HUES6 (cell line): ENCODE results near the gene DGKI.

Experiments
- H3K27ac ChIP-seq: 2 replicates; pipeline ENCODE4 v1.7.0; 2013; ENCODE audit warnings: low read depth, mild to moderate bottlenecking, low read length, inconsistent platforms
- H3K27me3 ChIP-seq: 2 replicates; pipeline ENCODE4 v1.6.1; 2013; ENCODE audit warnings: low read length; ENCODE audit not compliant: control insufficient read depth, insufficient read depth
- H3K36me3 ChIP-seq: 2 replicates; pipeline ENCODE4 v1.6.1; 2013; ENCODE audit warnings: low read length; ENCODE audit not compliant: control insufficient read depth, insufficient read depth
- H3K4me1 ChIP-seq: 2 replicates; pipeline ENCODE4 v1.6.1; 2013; ENCODE audit warnings: low read length; ENCODE audit not compliant: control insufficient read depth, insufficient read depth
- H3K4me3 ChIP-seq: 2 replicates; pipeline ENCODE4 v1.5.1; 2013; ENCODE audit warnings: low read depth, low read length
- H3K9ac ChIP-seq: one replicate; pipeline ENCODE4 v1.6.1; 2013; ENCODE audit warnings: mild to moderate bottlenecking, low read length
- H3K9me3 ChIP-seq: 2 replicates; pipeline ENCODE4 v1.6.1; 2013; ENCODE audit warnings: low read depth, low read length; ENCODE audit not compliant: control insufficient read depth, insufficient read depth

DGKI gene

GRCh38 chr7:137343281-137343841 lies 503.4 kb downstream of the DGKI start, which contains the start of gene PTN:
TSS of gene PTN (minus strand) at chr7:137343733. CDS start at chr7:137254973, 88,760 bp downstream.
- Histone ChIP-seq H3K4me3 (peak within 1 kb of the TSS; percentile 70), H3K9me3 (no peaks in the 10 kb centered on the region), H3K9ac (peak within 1 kb of the TSS; percentile 71)

GRCh38 chr7:137342828-137343261 lies 503.9 kb downstream of the DGKI start:
- Histone ChIP-seq H3K27ac (no peak overlapping the region), H3K27me3 (peaks cover 12% of the 10 kb centered on the region; the same call in 1 of the 2 replicates), H3K9me3 (no peaks in the 10 kb centered on the region), H3K36me3 (no peaks in the 10 kb centered on the region), H3K4me3 (peak overlapping the region; percentile 70), H3K9ac (peak overlapping the region; percentile 71), H3K4me1 (peaks cover 20% of the 10 kb centered on the region)

More at GRCh38 chr7:137343281-137343841, 503.4 kb downstream of the DGKI start, which contains the start of gene PTN:
- H3K4me1 ChIP-seq, result peaks cover 20% of the 10 kb centered on the region
- H3K27me3 ChIP-seq, result peaks cover 12% of the 10 kb centered on the region; the same call in 1 of the 2 replicates
- H3K27ac ChIP-seq, result no peak within 1 kb of the TSS
- no peaks in the 10 kb centered on the region for H3K36me3 ChIP-seq

- Histone ChIP-seq H3K36me3 (no peaks in the 10 kb centered on the region), H3K4me1 (peaks cover 18% of the 10 kb centered on the region), H3K9me3 (no peaks in the 10 kb centered on the region), H3K27me3 (peaks cover 12% of the 10 kb centered on the region; the same call in 1 of the 2 replicates), H3K27ac (no peak overlapping the region), H3K9ac (no peak overlapping the region), H3K4me3 (peak overlapping the region; percentile 70)
Observed at GRCh38 chr7:137342265-137342664, 504.5 kb downstream of the DGKI start.

GRCh38 chr7:137337902-137338301 lies 508.9 kb downstream of the DGKI start:
- Histone ChIP-seq H3K27me3 (no peaks in the 10 kb centered on the region), H3K27ac (no peak overlapping the region), H3K9me3 (no peaks in the 10 kb centered on the region), H3K9ac (no peak overlapping the region), H3K4me1 (peaks cover 9% of the 10 kb centered on the region), H3K36me3 (no peaks in the 10 kb centered on the region), H3K4me3 (no peak overlapping the region)

DNA sequence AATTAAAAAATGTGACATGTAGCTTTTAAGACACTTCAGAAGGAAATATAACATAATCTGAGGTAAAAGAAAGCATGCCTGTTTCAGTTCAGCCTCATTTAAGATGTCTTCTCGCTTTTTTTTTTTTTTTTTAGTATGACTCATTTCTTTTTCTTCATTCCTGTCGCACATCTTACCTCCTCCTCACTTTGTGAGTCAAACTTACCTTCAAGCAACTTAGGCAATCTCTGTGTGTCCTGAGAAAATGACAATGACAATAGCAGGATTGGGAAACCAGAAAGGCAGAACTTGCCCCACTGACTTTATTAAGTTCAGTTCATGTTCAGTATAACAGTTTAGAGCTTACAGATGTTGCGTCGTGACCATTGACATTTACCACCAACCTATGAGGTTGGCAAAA lies 511.0 kb downstream of the DGKI start:
- H3K4me1 ChIP-seq, result peaks cover 11% of the 10 kb centered on the region
- H3K27ac ChIP-seq, result no peak overlapping the region
- H3K9ac ChIP-seq, result no peak overlapping the region
- no peaks in the 10 kb centered on the region for H3K36me3 ChIP-seq
- H3K27me3 ChIP-seq, result no peaks in the 10 kb centered on the region
- H3K4me3 ChIP-seq, result no peak overlapping the region
- no peaks in the 10 kb centered on the region for H3K9me3 ChIP-seq

GRCh38 chr7:137331378-137331777 lies 515.4 kb downstream of the DGKI start:
- H3K36me3 ChIP-seq, result no peaks in the 10 kb centered on the region
- H3K27ac ChIP-seq, result no peak overlapping the region
- no peaks in the 10 kb centered on the region for H3K9me3 ChIP-seq
- no peak overlapping the region for H3K4me3 ChIP-seq
- H3K27me3 ChIP-seq, result no peaks in the 10 kb centered on the region
- no peak overlapping the region for H3K9ac ChIP-seq
- peaks cover 12% of the 10 kb centered on the region for H3K4me1 ChIP-seq
